Measurements from ENCODE around the gene SUPT7L.
A peak's percentile ranks its signal among the peaks of the same experiment; 100 is the strongest.

SUPT7L gene

DNA sequence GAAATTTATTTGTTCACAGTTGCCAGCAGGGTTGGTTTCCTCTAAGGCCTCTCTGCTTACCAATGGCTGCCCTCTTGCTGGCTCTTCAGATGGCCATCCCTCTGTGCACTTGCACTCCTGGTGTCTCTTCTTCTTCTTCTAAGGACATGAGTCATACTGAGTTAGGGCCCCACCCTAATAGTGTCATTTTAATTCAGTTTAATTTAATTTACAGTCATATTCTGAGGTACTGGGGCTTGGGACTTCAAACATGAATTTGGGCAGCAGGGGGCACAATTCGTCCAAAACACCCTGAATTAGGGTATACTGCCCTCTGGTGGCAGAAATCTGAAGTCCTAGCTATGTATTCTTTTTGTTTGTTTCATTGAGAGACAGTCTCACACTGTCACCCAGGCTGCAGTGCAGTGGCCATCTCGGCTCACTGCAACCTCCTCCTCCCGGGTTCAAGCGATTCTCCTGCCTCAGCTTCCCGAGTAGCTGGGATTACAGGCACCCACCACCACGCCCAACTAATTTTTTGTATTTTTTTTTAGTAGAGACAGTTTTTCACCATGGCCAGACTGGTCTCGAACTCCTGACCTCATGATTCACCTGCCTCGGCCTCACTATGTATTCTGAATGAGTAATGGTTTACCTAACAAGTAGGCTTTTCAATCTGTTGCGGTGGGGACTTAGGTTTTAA is 20.1 kb upstream of the SUPT7L start:
- peak; percentile 88 for DNase-seq

DNA sequence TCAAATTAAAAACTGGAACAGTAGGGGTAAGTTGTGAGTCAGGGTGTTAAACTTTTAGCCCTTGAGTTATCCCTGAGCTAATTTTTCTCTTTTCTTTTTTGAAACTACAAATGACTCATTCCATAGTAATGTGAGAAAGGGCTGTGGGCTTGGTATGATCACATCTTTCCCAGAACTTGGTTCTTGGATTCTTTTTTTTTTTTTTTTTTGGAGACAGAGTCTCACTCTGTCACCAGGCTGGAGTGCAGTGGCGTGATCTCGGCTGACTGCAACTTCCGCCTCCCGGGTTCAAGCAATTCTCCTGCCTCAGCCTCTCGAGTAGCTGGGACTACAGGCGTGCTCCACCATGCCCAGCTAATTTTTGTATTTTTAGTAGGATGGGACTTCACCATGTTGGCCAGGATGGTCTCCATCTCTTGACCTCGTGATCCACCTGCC is 18.9 kb upstream of the SUPT7L start:
- DNase-seq, result peak; percentile 93

DNA sequence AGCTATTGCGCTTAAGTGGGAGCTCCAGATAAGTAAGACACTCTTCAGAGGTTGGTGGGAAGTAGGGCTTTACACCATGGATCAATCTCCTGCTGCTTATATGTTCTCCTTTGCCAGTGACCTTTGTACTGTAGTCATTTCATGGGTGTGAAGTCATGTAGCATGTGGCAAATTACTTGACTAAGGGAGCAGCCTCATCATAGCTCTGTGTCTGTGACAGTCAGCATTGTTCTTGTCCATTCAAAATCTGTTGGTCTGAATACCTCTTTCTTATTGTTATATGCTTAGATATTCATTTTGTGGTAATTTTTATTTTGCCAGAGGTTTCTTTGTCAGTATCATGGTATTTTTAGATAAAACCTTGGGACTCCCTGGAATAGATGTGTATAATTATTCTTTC is 18.4 kb upstream of the SUPT7L start:
- peak; percentile 54 for DNase-seq

DNA sequence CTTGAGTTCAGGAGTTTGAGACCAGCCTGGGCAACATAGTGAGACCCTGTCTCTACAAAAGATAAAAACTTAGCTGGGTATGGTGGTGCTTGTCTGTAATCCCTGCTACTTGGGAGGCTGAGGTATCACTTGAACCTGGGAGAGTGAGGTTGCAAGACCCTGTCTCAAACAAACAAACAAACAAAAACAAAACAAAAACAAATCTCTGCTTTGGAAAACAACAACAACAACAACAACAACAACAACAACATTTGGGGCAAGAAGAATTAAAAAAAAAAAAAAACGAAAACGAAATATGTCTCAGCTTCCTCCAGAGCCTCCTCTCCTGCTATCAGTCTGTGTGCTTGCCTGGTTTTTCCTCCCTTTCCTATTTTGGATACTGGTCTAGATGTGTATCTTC is 17.2 kb upstream of the SUPT7L start:
- no peak for DNase-seq

DNA sequence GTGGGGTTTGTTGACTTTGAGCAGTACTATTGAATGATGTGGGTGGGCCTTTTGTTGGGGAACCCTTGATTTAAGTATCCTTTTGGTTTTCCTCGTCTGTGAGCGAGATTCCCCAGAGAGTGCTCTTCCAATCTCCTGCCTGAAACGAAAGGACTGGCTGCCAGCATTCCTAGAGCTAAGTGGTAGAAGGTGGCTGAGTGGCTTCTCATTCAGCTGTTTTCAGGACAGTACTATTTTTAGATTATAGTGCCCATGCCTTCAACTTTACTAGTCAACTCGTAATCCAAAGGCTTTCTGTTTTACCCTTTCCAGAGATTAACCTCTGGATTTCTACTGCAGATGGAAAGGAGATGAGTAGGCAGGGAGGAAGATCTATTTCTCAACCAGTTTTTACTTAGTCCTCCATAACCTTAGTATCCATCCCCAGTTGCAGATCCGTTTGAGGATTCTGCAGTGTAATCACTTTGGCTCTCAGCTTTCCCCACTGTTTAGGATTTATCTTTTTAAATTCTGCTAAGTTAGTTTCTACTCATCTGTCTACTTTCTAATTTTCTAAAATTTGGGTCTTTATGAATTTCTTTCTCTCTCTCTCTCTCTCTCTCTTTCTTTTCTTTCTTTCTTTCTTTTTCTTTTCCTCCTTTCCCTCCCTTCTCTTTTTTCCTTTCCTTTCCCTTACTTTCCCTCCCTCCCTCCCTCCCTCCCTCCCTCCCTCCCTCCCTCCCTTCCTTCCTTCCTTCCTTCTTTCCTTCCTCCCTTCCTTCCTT is 9.5 kb upstream of the SUPT7L start:
- no peak for DNase-seq

DNA sequence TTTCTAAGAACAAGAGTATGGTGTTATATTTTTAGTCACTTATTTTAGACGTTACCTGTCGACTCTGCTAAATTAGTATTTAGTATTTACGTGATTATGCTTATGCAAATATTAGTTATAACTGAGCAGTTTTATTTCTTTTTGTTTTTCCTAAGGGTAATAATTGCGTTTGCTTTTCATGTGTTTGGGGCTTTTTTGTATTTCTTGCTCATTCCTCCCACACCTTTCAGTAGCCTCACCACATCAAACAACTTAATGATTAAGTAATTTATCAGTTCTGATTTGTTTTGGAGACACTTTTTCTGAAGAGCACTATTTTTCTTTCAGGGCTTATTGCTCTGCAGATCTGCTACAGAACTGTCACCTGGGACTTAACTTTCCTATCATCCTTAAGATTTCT is 7.8 kb upstream of the SUPT7L start:
- DNase-seq, result no peak

DNA sequence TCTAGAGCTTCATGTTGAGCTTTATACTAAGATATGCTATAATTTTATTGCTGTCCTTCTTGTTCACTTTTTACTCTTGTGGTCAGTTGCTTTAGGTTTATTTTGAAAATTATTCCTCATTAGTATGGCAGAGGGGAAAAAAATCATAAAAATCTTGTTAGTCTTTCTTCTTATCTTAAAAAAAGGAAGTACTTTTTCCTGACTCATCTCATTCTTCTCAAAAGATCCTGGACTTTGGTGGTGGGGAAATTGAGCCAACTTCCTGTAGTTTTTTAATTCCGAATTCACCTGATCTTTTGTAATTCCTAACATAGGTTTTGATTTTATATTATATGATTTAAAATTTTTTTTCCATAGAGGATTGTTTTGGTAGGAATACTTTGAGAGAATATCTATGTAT is 4.0 kb upstream of the SUPT7L start:
- no peak for DNase-seq

DNA sequence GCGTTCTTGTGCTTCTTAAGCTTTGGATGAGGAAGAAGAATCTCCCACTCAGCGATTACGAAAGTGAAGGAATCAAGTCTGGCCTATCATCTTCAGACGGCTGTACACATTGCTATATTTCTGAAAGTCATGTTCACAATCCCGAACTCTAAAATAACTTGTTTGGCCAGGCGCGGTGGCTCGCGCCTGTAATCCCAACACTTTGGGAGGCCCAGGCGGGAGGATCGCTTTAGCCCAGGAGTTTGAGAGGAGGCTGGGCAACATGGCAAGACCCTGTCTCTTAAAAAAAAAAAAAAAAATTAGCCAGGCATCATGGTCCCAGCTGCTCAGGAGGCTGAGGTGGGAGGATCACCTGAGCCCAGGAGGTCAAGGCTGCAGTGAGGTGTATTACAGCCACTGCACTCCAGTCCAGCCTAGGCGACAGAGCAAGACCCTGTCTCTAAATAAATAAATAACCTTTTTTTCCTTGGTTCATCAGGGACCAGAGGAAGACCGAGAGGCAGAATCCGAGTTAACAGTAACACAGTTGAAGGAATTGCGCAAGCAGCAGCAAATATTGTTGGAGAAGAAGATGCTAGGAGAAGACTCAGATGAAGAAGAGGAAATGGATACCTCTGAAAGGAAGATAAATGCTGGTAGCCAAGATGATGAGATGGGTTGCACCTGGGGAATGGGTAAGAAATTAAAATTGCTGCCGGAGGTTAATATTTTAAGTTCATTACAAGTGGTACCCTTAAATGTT is 1.4 kb upstream of the SUPT7L start:
- DNase-seq, result no peak

DNA sequence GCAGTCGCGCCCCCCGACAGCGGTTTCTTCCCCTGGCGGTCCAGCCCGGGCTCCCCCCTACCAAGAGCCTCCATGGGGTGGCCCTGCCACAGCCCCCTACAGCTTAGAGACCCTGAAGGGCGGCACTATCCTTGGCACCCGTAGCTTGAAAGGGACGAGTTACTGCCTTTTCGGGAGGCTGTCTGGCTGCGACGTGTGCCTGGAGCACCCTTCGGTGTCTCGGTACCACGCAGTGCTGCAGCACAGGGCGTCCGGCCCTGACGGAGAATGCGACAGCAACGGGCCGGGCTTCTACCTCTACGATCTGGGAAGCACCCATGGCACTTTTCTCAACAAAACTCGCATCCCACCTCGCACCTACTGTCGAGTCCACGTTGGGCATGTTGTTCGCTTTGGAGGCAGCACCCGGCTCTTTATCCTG is 750 bp upstream of the SUPT7L start:
- DNase-seq, result no peak

DNA sequence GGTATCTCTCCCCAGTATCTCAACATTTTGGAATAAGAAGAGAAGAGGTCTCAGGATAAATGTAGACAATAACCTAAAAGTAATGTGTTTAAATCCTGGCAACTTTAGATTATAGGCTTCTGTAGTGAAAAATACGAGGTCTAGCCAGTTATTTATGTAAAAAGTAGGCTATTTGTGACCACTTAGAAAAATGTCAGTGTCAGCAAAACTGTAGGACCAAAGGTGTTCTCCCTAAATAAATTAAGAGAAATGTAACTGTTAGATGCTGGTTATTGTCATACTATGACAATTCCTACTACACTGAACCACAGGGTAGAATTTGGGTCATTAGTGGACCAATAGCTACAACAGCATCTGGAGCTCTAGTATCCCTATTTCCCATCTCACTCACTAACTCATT is 2.0 kb downstream of the SUPT7L start:
- DNase-seq, result no peak

DNA sequence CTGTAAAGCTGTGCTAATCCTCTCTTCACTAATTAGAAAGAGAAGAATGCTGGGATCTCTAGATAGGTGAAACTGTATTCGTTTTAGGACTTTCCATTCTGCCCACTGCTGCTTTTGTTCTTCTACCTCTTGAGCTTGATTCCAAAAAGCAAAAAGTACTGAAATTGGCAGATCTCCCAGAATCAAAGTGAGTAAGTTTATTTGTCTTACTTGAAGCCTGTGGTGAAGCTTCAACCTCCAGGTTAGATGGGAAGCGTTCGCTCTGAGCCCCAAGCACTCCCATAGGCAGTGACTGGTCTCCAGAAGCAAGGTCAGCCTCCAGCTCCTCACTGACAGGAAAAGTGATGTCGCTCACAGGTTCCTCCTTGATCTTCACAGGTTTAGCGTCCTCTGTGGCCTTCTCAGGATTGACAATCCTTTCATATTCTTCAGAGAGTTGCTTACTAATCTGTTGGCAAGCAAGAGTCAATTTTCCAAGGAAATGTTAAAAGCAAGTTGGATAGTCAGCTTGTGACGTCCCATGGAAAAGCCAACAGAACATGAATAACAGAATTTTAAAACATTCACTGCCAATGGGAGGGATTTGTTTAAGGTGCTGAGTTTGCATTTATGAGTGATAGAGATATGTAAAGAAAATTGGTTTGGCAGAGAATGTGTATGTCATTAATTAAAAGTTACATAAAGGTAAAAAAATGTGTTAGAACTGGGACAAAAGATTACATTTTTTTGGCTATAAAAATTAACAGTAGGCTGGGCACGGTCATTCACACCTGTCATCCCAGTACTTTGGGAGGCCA is 8.1 kb downstream of the SUPT7L start:
- DNase-seq, result peak; percentile 56

DNA sequence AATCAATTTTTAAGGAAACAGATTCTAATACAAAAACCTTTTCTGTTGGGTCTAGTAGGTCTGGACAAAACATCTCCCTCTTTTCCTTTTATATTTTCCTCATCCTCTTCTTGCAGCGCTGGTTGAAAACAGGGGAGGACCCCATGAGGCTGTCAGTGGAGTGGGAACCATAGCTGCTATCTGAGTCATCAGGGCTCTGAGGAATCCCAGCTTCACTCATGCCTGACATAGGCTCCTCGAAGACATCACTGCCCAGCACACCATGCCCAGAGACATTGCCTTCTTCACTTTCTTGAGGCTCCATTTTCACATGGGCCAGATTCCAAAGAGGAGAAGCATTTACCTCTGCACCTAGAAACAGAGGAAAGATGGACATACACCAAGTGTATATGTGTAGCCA is 10.0 kb downstream of the SUPT7L start:
- DNase-seq, result no peak

DNA sequence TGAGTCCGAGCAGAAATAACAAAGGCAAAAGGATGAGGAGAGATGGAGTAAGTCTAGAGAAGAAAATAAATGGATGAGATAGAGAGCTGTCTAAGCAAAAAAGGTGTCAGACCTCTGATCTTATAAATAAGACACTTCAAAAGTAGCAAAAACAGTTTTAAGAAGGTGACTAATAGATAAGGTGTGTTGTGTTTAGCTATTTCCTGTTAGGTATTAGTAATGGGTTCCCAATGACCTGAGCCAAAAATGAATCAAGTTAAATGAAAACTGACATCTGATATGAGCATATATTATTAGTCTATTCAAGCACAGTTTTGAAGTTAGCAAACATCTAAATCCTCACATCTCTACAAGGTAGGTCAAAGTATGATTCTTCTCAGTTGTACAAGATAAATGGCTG is 10.6 kb downstream of the SUPT7L start:
- DNase-seq, result no peak

DNA sequence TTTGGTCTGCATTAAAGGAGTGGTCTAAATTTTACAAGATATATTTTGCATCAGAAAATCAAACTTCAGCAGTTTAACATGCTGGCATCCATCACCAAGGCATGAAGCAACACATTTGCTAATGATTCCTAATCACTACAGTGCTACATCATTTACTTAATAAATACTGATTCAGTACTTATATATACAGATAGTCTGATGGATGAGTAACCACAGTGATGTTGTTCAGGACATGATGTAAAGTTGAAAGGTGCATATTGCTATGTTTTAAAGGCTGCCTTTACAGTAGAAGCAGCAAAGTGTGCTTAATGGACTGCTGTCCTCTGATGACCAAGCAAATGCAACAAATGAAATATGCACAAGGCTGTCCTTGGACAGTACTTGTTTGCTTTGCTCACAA is 11.1 kb downstream of the SUPT7L start:
- no peak for DNase-seq

DNA sequence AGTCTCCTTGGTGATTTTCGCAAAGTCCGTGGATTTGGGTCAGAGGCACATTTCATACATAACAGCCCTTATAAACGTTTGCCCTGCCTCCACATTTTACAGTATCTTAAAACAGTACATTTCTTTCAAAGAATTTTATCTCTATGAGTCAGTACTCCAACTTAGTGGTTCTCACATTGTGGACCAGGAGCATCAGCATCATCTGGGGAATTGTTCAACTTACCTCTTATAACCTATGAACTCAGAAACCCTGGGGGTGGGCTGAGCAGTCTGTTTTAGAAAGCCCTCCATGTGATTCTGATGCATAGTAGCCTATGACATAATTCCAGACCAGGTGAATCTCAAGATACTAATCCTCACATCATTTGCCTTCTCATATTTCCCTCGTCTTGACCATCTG is 12.4 kb downstream of the SUPT7L start:
- no peak for DNase-seq

DNA sequence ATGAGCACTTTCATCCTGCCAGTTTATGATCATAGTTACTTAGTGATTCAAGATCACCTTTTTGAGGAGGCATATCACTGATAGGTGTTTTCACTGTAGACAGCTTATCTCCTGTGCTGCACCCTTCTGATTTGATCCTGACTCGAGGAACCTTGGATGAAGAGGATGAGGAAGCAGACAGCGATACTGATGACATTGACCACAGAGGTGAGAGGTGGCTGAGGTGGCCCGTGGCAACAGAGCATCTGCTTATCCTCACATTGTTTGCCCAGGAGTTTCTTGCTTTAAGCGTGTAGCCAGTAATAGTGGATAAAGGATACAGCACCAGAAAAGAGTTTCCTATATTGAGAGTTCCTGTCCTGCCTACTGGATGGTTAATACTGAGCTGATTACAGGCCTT is 15.7 kb downstream of the SUPT7L start:
- no peak for DNase-seq

DNA sequence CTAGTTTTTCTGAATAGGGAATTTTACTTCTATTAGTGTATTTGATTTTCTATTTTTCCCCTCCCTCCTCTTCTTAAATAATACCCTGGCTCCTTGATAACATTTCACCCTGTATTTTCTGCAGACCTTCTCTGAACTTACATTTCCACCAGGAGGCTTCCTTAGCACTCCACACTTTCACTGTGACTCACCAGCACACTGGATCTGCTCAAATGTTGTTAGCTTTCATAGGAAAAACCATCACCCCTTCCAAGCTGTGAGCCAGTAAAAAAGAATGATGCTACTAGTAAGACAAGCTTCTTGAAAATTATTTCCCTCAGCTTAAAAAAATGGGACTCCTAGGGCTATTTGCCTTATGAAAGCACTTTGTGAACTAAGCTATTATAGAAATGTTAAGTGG is 16.1 kb downstream of the SUPT7L start:
- peak; percentile 17 for DNase-seq

DNA sequence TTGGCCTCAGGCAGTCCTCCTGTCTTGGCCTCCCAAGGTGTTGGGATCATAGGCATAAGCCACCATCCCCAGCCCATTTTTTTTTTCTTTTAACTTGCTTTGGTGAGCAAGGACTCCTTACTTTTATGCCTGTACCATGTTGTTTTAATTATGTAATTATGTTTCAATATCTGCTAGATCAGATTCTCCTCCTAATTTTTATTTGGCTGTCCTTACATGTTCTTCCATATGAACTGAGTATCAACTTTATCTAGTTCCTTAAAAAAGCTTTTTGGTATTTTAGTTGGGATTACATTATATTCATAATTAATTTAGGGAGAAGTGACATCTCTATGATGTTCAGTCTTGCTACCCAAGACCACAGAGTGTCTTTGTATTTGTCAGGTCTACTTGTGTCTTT is 18.2 kb downstream of the SUPT7L start:
- DNase-seq, result no peak

DNA sequence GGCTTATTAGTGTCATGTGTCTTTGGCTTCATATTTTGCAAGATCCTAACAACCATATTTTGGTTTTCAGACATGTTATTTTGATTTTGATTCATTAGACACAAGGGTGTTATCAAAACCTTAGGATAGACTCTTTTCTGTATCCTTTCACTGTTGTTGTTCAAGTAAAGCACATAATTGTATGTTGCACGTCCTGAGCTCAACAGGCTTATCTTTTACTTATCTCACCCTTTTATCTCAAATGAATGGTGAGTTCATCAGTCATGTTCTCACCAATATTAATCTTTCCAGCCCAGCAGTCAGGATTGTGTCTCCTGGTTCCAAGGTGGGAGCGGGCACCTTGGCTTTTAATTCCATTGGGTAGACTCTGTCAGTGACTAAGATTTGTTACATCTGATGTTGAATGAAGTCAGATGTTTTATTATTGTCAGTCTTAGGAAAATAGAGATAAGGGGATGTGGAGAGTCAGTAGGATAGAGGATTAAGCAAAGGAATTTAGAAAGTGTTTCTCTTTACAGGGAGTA is 22.6 kb downstream of the SUPT7L start:
- DNase-seq, result no peak

DNA sequence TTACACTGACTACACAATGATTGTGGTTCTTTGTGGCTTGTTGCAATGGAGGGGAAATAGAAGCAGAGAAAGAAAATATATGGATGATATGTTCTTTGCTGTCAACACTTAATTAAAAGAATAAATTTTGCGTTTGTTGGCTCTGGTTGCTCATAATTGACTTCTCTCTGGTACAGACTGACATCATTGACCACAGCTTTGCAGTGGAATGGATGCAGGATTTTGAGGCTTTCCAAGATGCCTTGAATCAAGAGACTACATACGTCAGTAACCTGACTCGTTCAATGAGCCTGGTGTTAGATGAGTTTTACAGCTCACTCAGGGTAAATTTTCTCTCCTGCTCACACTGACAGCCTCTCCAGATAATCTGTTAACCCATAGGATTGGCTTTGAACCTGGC is 24.7 kb downstream of the SUPT7L start:
- peak; percentile 97 for DNase-seq

DNA sequence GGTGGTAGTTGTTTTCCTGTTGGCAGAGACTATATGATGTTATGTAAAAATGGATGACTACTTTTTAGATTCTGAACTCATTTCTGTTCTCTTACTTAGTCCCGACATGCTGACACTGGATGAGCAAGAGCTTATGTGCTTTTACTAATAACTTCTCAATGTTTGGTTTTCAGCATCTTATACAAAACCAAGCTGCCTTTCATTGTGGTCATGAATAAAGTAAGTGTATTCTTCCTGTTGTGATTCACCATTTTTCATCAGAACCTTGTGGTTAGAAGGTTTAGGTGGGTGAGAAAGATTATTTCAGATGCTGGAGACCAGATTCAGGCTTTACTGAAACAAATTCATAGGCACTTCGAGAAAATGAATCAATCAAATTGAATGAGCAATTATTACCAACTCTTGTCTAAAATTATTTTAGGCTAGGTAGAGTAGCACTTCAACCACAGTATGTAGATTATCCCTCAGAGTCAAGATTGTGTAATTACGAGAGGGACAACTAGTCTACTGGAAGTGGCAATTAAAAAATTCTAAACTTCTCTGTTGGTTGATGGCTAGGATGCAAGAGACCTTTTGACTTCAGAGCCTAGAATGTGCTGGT is 25.3 kb downstream of the SUPT7L start:
- DNase-seq, result peak; percentile 92

DNA sequence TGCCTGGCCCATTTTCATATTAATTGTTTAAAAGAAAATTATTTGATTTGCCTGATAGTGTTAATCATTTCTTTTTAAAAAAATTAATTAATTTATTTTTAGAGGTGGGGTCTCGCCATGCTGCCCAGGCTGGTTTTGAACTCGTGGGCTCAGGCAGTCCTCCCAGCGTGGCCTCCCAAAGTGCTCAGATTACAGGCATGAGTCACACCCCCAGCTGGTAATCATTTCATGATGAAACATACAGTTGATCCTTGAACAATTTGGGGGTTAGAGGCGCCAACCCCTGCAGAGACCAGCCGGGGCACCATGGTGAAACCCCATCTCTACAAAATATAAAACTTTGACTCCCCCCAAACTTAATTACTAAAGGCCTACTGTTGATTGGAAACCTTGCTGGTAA is 26.6 kb downstream of the SUPT7L start:
- DNase-seq, result peak; percentile 31
